Measurements from ENCODE around the gene KLK6. TPM values are rescaled to one million over a fixed set of nuclear protein-coding genes. Genes with fewer than 3 reads are reported as not detected.
"Not testable (repeated sequence)": the region's sequence is repeated elsewhere in the genome, so short reads cannot be mapped to it uniquely, and the experiment has no call there.

KLK6 gene
- total RNA-seq, 1 experiment from 2014 or later: not detected

GRCh38 chr19:50994129-50994528 is 24.7 kb upstream of the KLK6 start:
- no peak for ATAC-seq
- H3K4me1 ChIP-seq (ENCODE audit: control insufficient read depth, insufficient read depth, low read length): no peaks in the 10 kb centered on the region
- BruUV-seq (replicated peaks): no TSS peak
- H3K4me3 ChIP-seq (ENCODE audit: low read depth in 2 of 2, low read length in 2 of 2): no peak overlapping the region
- in situ Hi-C loops (cut with HindIII; ENCODE audit: low pct_unique_long_range_greater_than_20kb, low sequenced_read_pairs): no loop called here
- intact Hi-C loops (cut with micrococcal nuclease; ENCODE audit: unreplicated experiment): no loop called here
- no peak for TF ChIP-seq CTCF (IDR thresholded peaks at IDR 0.05)
- TF ChIP-seq TCF7L2 (IDR thresholded peaks at IDR 0.05; ENCODE audit: low read depth, low read length): no peak
- DNase-seq (ENCODE audit: low read depth, low spot score): no peak
- ChIA-PET CTCF (no interaction called here), POLR2A (no interaction called here)
- H3K27me3 ChIP-seq (ENCODE audit: control insufficient read depth, insufficient read depth, low read length): peaks cover 6% of the 10 kb centered on the region
- H3K9me3 ChIP-seq (ENCODE audit: control insufficient read depth, insufficient read depth, low read depth, low read length): no peaks in the 10 kb centered on the region
- no peak overlapping the region for H3K27ac ChIP-seq (ENCODE audit: low read length)
- no peaks in the 10 kb centered on the region for H3K36me3 ChIP-seq (ENCODE audit: control insufficient read depth, insufficient read depth, low read length)

DNA sequence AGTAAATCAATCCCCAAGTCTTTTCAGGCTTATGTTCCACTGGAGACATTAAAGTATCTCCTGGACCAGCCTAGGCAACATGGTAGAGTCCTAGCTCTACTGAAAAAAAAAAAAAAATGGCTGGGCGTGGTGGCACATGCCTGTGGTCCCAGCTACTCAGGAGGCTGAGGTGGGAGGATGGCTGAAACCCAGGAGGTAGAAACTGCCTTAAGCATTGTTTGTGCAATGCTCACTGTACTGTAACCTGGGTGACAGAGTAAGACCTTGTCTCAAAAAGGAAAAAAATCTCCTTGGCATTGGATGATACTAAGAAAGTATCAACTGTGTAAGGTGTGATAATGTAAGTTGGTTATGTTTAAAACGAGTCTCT is 23.3 kb upstream of the KLK6 start:
- Histone ChIP-seq H3K4me1 (ENCODE audit: control insufficient read depth, insufficient read depth, low read length) (no peaks in the 10 kb centered on the region), H3K4me3 (ENCODE audit: low read depth in 2 of 2, low read length in 2 of 2) (no peak overlapping the region), H3K36me3 (ENCODE audit: control insufficient read depth, insufficient read depth, low read length) (no peaks in the 10 kb centered on the region), H3K27me3 (ENCODE audit: control insufficient read depth, insufficient read depth, low read length) (peaks cover 6% of the 10 kb centered on the region), H3K27ac (ENCODE audit: low read length) (no peak overlapping the region), H3K9me3 (ENCODE audit: control insufficient read depth, insufficient read depth, low read depth, low read length) (no peaks in the 10 kb centered on the region)
- DNase-seq (ENCODE audit: low read depth, low spot score) (no peak), ATAC-seq (no peak)
- TF ChIP-seq SIN3A (IDR thresholded peaks at IDR 0.05; ENCODE audit: borderline replicate concordance, insufficient read depth, low read depth, low read length) (no peak), TCF7L2 (IDR thresholded peaks at IDR 0.05; ENCODE audit: low read depth, low read length) (no peak), CTCF (IDR thresholded peaks at IDR 0.05) (no peak), POLR2AphosphoS5 (IDR thresholded peaks at IDR 0.05; ENCODE audit: low read depth, low read length) (no peak)
- TF ChIP-seq, protein P1, sequence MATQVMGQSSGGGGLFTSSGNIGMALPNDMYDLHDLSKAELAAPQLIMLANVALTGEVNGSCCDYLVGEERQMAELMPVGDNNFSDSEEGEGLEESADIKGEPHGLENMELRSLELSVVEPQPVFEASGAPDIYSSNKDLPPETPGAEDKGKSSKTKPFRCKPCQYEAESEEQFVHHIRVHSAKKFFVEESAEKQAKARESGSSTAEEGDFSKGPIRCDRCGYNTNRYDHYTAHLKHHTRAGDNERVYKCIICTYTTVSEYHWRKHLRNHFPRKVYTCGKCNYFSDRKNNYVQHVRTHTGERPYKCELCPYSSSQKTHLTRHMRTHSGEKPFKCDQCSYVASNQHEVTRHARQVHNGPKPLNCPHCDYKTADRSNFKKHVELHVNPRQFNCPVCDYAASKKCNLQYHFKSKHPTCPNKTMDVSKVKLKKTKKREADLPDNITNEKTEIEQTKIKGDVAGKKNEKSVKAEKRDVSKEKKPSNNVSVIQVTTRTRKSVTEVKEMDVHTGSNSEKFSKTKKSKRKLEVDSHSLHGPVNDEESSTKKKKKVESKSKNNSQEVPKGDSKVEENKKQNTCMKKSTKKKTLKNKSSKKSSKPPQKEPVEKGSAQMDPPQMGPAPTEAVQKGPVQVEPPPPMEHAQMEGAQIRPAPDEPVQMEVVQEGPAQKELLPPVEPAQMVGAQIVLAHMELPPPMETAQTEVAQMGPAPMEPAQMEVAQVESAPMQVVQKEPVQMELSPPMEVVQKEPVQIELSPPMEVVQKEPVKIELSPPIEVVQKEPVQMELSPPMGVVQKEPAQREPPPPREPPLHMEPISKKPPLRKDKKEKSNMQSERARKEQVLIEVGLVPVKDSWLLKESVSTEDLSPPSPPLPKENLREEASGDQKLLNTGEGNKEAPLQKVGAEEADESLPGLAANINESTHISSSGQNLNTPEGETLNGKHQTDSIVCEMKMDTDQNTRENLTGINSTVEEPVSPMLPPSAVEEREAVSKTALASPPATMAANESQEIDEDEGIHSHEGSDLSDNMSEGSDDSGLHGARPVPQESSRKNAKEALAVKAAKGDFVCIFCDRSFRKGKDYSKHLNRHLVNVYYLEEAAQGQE (IDR thresholded peaks at IDR 0.05; ENCODE audit: insufficient read depth in 1 of 2, low read depth in 2 of 2, low read length in 1 of 2): no peak
- CTCF ChIA-PET: no interaction called here
- intact Hi-C loops (cut with micrococcal nuclease; ENCODE audit: unreplicated experiment): no loop called here
- no TSS peak for BruUV-seq (replicated peaks)
- in situ Hi-C loops (cut with HindIII; ENCODE audit: low pct_unique_long_range_greater_than_20kb, low sequenced_read_pairs): no loop called here
- POLR2A ChIA-PET: no interaction called here

DNA sequence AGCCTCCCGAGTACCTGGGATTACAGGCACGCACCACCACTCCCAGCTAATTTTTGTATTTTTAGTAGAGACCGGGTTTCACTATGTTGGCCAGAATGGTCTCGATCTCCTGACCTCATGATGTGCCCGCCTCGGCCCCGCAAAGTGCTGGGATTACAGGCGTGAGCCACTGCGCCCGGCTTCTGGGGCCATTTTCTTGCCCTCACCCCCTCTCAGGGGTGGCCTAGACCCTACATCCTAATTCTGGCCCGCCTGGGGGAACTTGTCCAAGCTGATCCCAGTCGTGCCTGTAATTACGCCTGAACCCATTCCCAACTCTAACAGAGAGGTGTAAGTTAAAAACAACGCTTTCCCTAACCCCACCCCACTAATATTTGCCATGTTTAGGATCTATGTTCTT is 15.0 kb upstream of the KLK6 start:
- intact Hi-C loops (cut with micrococcal nuclease; ENCODE audit: unreplicated experiment); BruUV-seq (replicated peaks); CTCF ChIA-PET; POLR2A ChIA-PET; H3K4me1 ChIP-seq (ENCODE audit: control insufficient read depth, insufficient read depth, low read length); H3K9me3 ChIP-seq (ENCODE audit: control insufficient read depth, insufficient read depth, low read depth, low read length); H3K4me3 ChIP-seq (ENCODE audit: low read depth in 2 of 2, low read length in 2 of 2); DNase-seq (ENCODE audit: low read depth, low spot score); in situ Hi-C loops (cut with HindIII; ENCODE audit: low pct_unique_long_range_greater_than_20kb, low sequenced_read_pairs); H3K27me3 ChIP-seq (ENCODE audit: control insufficient read depth, insufficient read depth, low read length); H3K36me3 ChIP-seq (ENCODE audit: control insufficient read depth, insufficient read depth, low read length); H3K27ac ChIP-seq (ENCODE audit: low read length); ATAC-seq: not testable (repeated sequence)

Data from Panc1 (cell line).